ENCODE results near the gene PEX5L.

- no peak for TF ChIP-seq CTCF (IDR thresholded peaks at IDR 0.05; ENCODE audit: low read depth, low read length)
- no peak for TF ChIP-seq POLR2A (IDR thresholded peaks at IDR 0.05; ENCODE audit: extremely low read depth, insufficient read length)
Measured at GRCh38 chr3:179882292-179882691, 154.4 kb downstream of the PEX5L start.
